ENCODE measurements around the gene DEPDC1.

DNA sequence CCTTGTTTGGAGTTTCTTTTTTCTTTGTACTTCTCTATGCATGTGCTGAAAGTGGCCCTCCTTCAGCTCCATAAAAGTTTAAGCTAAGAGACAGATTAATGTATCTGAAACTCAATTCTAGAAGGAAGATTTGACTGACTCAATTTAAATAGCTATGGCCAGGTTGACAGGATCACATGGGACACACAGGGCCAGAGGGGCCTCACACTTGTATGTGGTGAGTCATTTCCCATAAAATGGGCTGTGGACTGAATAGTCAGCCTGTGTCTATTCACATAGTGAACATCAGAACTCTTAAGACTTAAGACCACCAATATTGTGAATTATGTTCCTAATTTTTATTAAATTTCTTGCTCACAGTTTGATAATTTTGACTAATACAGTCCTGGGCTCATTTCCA is 45.7 kb upstream of the DEPDC1 start:
- TF ChIP-seq, protein P1, sequence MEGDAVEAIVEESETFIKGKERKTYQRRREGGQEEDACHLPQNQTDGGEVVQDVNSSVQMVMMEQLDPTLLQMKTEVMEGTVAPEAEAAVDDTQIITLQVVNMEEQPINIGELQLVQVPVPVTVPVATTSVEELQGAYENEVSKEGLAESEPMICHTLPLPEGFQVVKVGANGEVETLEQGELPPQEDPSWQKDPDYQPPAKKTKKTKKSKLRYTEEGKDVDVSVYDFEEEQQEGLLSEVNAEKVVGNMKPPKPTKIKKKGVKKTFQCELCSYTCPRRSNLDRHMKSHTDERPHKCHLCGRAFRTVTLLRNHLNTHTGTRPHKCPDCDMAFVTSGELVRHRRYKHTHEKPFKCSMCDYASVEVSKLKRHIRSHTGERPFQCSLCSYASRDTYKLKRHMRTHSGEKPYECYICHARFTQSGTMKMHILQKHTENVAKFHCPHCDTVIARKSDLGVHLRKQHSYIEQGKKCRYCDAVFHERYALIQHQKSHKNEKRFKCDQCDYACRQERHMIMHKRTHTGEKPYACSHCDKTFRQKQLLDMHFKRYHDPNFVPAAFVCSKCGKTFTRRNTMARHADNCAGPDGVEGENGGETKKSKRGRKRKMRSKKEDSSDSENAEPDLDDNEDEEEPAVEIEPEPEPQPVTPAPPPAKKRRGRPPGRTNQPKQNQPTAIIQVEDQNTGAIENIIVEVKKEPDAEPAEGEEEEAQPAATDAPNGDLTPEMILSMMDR (IDR thresholded peaks at IDR 0.05): no peak
- TF ChIP-seq EZH2 (IDR thresholded peaks at IDR 0.05; ENCODE audit: borderline replicate concordance, insufficient read depth, low read depth, low read length, poor library complexity, severe bottlenecking): no peak
